ENCODE results near the gene ADCY5. TPM values are rescaled to one million over a fixed set of nuclear protein-coding genes. Genes with fewer than 3 reads are reported as not detected.

The ADCY5 gene
- total and polyA plus RNA-seq, 4 donors = 0.74 to 6.6 (median 2.9) TPM

GRCh38 chr3:123442908-123443307, 6.0 kb downstream of the ADCY5 start:
- no peak for DNase-seq (ENCODE audit: low spot score)
- Histone ChIP-seq H3K36me3 (ENCODE audit: control insufficient read depth in 4 of 4, insufficient read depth in 3 of 4, low read depth in 1 of 4, low read length in 3 of 4) (no peaks in the 10 kb centered on the region), H3K4me1 (ENCODE audit: control insufficient read depth in 4 of 4, insufficient read depth in 4 of 4, low read length in 3 of 4) (peaks cover 0 to 2% (median 0%) of the 10 kb centered on the region in 4 donors), H3K4me3 (ENCODE audit: low read depth in 1 of 3, low read length in 3 of 3) (no peak overlapping the region), H3K27ac (ENCODE audit: low read depth in 1 of 2, low read length in 2 of 2) (no peak overlapping the region), H3K9me3 (ENCODE audit: control insufficient read depth in 4 of 4, low read length in 3 of 4) (no peaks in the 10 kb centered on the region), H3K9ac (ENCODE audit: low read depth in 1 of 2, low read length in 2 of 2) (no peak overlapping the region), H3K27me3 (ENCODE audit: control insufficient read depth in 4 of 4, insufficient read depth in 4 of 4, low read length in 3 of 4) (no peaks in the 10 kb centered on the region)
- no peak for TF ChIP-seq EGR1 (IDR thresholded peaks at IDR 0.05; ENCODE audit: low read depth in 2 of 2)
- no peak for TF ChIP-seq JUND (IDR thresholded peaks at IDR 0.05)
- no peak for TF ChIP-seq YY1 (IDR thresholded peaks at IDR 0.05)
- TF ChIP-seq ZBTB33 (IDR thresholded peaks at IDR 0.05) = no peak
- TF ChIP-seq RAD21 (IDR thresholded peaks at IDR 0.05) = no peak
- TF ChIP-seq FOXA1 (IDR thresholded peaks at IDR 0.05) = no peak
- TF ChIP-seq, protein P1, sequence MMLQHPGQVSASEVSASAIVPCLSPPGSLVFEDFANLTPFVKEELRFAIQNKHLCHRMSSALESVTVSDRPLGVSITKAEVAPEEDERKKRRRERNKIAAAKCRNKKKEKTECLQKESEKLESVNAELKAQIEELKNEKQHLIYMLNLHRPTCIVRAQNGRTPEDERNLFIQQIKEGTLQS (IDR thresholded peaks at IDR 0.05) = no peak
- no peak for TF ChIP-seq TAF1 (conservative IDR thresholded peaks at IDR 0.05)
- no peak for TF ChIP-seq GABPA (IDR thresholded peaks at IDR 0.05 in 1 of 2, conservative IDR thresholded peaks at IDR 0.05 in 1 of 2)
- TF ChIP-seq HNF4G (IDR thresholded peaks at IDR 0.05) = no peak
- TF ChIP-seq FOXA2 (IDR thresholded peaks at IDR 0.05) = no peak
- TF ChIP-seq, protein P2, sequence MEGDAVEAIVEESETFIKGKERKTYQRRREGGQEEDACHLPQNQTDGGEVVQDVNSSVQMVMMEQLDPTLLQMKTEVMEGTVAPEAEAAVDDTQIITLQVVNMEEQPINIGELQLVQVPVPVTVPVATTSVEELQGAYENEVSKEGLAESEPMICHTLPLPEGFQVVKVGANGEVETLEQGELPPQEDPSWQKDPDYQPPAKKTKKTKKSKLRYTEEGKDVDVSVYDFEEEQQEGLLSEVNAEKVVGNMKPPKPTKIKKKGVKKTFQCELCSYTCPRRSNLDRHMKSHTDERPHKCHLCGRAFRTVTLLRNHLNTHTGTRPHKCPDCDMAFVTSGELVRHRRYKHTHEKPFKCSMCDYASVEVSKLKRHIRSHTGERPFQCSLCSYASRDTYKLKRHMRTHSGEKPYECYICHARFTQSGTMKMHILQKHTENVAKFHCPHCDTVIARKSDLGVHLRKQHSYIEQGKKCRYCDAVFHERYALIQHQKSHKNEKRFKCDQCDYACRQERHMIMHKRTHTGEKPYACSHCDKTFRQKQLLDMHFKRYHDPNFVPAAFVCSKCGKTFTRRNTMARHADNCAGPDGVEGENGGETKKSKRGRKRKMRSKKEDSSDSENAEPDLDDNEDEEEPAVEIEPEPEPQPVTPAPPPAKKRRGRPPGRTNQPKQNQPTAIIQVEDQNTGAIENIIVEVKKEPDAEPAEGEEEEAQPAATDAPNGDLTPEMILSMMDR (IDR thresholded peaks at IDR 0.05; ENCODE audit: low read depth, low read length, missing input control) = no peak
- no peak for TF ChIP-seq MAX (IDR thresholded peaks at IDR 0.05)
- TF ChIP-seq NR2F2 (IDR thresholded peaks at IDR 0.05) = no peak
- WGBS = 89% methylated on average over 7 of the region's 7 CpGs

GRCh38 chr3:123442125-123442524, 6.8 kb downstream of the ADCY5 start:
- no peak overlapping the region for H3K27ac ChIP-seq (ENCODE audit: low read depth in 1 of 2, low read length in 2 of 2)
- H3K9ac ChIP-seq (ENCODE audit: low read depth in 1 of 2, low read length in 2 of 2) = no peak overlapping the region
- no peaks in the 10 kb centered on the region for H3K27me3 ChIP-seq (ENCODE audit: control insufficient read depth in 4 of 4, insufficient read depth in 4 of 4, low read length in 3 of 4)
- 91% methylated on average over 9 of the region's 9 CpGs for WGBS
- H3K36me3 ChIP-seq (ENCODE audit: control insufficient read depth in 4 of 4, insufficient read depth in 3 of 4, low read depth in 1 of 4, low read length in 3 of 4) = no peaks in the 10 kb centered on the region
- no peaks in the 10 kb centered on the region for H3K4me1 ChIP-seq (ENCODE audit: control insufficient read depth in 4 of 4, insufficient read depth in 4 of 4, low read length in 3 of 4)
- H3K4me3 ChIP-seq (ENCODE audit: low read depth in 1 of 3, low read length in 3 of 3) = no peak overlapping the region
- TF ChIP-seq NR2F2 (IDR thresholded peaks at IDR 0.05) = no peak
- DNase-seq (ENCODE audit: low spot score) = no peak
- no peaks in the 10 kb centered on the region for H3K9me3 ChIP-seq (ENCODE audit: control insufficient read depth in 4 of 4, low read length in 3 of 4)

DNA sequence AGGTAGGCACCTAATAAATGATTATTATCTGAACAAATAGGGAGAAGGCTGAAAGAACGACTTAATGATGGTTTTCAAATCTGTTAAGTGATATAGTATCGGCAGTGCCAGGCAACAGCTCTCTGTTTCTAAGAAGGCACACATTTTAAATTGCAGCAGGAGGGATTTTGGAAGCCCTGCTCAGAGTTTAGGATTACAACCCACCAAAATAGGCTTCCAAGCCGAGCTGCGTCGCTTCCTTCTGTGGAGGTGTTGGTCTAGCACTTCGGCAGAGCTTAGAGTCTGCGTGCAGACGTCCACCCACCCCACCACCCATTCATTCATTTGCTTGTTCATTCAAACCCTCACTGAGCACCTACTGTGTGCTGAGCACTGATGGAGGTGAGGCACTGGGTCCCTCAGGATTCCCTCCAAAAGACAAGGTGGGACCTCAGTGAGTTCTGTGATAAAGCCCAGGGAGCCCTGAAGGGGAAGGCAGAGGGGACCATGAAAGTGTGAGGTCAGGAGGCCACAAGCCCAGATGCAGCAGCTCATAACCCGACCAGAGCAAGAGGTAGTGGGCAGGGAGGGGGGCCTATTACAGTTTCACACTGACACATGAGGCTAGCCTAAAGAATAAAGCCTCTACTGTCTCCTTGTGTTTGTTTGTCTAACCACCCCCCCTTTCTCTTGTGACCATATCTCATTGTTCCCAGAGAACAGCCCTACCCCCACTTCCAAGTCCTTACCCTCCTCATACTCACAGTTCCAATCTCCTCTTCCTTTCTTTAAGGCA, 8.9 kb downstream of the ADCY5 start:
- H3K4me1 ChIP-seq (ENCODE audit: control insufficient read depth in 4 of 4, insufficient read depth in 4 of 4, low read length in 3 of 4) = no peaks in the 10 kb centered on the region
- no peak overlapping the region for H3K9ac ChIP-seq (ENCODE audit: low read depth in 1 of 2, low read length in 2 of 2)
- WGBS = 88% methylated on average over 9 of the region's 9 CpGs
- H3K27ac ChIP-seq (ENCODE audit: low read depth in 1 of 2, low read length in 2 of 2) = no peak overlapping the region
- H3K36me3 ChIP-seq (ENCODE audit: control insufficient read depth in 4 of 4, insufficient read depth in 3 of 4, low read depth in 1 of 4, low read length in 3 of 4) = no peaks in the 10 kb centered on the region
- H3K27me3 ChIP-seq (ENCODE audit: control insufficient read depth in 4 of 4, insufficient read depth in 4 of 4, low read length in 3 of 4) = no peaks in the 10 kb centered on the region
- H3K9me3 ChIP-seq (ENCODE audit: control insufficient read depth in 4 of 4, low read length in 3 of 4) = no peaks in the 10 kb centered on the region
- no peak for DNase-seq (ENCODE audit: low spot score)
- no peak overlapping the region for H3K4me3 ChIP-seq (ENCODE audit: low read depth in 1 of 3, low read length in 3 of 3)
- TF ChIP-seq FOXA1 (IDR thresholded peaks at IDR 0.05) = no peak
- no peak for TF ChIP-seq REST (IDR thresholded peaks at IDR 0.05)
- TF ChIP-seq SP1 (IDR thresholded peaks at IDR 0.05) = no peak
- no peak for TF ChIP-seq HNF4A (conservative IDR thresholded peaks at IDR 0.05)
- TF ChIP-seq ZBTB33 (IDR thresholded peaks at IDR 0.05) = no peak
- no peak for TF ChIP-seq TAF1 (conservative IDR thresholded peaks at IDR 0.05)
- no peak for TF ChIP-seq YY1 (IDR thresholded peaks at IDR 0.05)
- TF ChIP-seq GABPA (IDR thresholded peaks at IDR 0.05 in 1 of 2, conservative IDR thresholded peaks at IDR 0.05 in 1 of 2) = no peak
- TF ChIP-seq RAD21 (IDR thresholded peaks at IDR 0.05) = no peak
- no peak for TF ChIP-seq EGR1 (IDR thresholded peaks at IDR 0.05; ENCODE audit: low read depth in 2 of 2)

Measured in liver (tissue), 9 donors.